ENCODE measurements around the gene SURF6.

Gene SURF6

DNA sequence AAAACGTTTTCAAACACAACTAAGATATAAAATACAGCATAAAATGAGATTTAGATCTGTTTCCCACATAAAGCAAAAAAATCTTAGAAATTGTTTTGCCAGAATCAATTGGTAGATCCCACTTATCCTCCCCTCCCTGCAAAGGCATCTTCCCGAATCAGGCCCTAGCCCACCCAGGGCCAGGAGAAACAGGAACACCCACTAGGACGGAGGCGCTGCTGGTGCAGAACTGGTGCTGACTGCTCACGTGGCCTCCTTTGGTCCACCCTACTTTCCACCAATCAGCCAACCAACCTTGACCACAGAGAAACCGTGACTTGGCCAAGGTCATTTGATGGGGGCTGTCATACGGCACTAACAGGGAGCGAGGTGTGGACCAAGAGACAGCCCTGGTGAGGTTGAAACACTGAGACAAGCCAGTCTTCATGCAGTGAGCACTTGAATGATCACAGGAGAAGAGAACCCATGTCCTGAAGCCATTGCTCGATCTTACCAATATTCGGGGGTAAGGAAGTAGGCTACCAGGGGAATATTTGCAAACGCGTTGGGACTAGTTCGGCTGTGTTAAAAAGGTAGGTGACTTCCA, 25.6 kb upstream of the SURF6 start:
- Histone ChIP-seq H4K91ac (ENCODE audit: low read depth, low read length, poor library complexity) (no peak overlapping the region), H3K79me1 (ENCODE audit: low read depth, low read length) (peaks cover 16% of the 10 kb centered on the region), H3K27me3 (ENCODE audit: control insufficient read depth in 3 of 3, insufficient read depth in 3 of 3, low read depth in 1 of 3, low read length in 3 of 3) (no peaks in the 10 kb centered on the region), H2AFZ (ENCODE audit: low read length) (no peak overlapping the region), H3K36me3 (replicated peaks in 1 of 2; ENCODE audit: control insufficient read depth in 2 of 2, insufficient read depth in 2 of 2, low read length in 2 of 2) (peaks cover 50 to 91% of the 10 kb centered on the region in 2 donors), H2BK12ac (ENCODE audit: low read length) (no peak overlapping the region), H3K14ac (ENCODE audit: low read length) (no peak overlapping the region), H3K4me1 (ENCODE audit: control insufficient read depth in 2 of 2, insufficient read depth in 1 of 2, low read depth in 1 of 2, low read length in 2 of 2) (peaks cover 4 to 6% of the 10 kb centered on the region in 2 donors), H3K4me3 (ENCODE audit: low read length in 2 of 2) (no peak overlapping the region), H2BK120ac (ENCODE audit: low read depth, low read length) (no peak overlapping the region), H2BK15ac (ENCODE audit: low read length) (no peak overlapping the region), H3K4ac (ENCODE audit: low read length) (no peak overlapping the region), H3K9ac (ENCODE audit: low read depth, low read length, poor library complexity) (no peak overlapping the region), H4K8ac (ENCODE audit: low read depth, low read length) (no peak overlapping the region), H3K27ac (replicated peaks; ENCODE audit: low read length) (no peak overlapping the region), H3K23ac (ENCODE audit: low read depth, low read length, poor library complexity) (no peak overlapping the region), H3K4me2 (ENCODE audit: insufficient read depth, low read length, poor library complexity, severe bottlenecking) (no peak overlapping the region), H3K18ac (ENCODE audit: low read length) (no peak overlapping the region), H3K9me3 (replicated peaks in 1 of 2; ENCODE audit: control insufficient read depth in 2 of 2, insufficient read depth in 1 of 2, low read depth in 1 of 2, low read length in 2 of 2) (no peaks in the 10 kb centered on the region), H2BK5ac (ENCODE audit: low read length) (no peak overlapping the region), H2AK5ac (ENCODE audit: low read depth, low read length) (no peak overlapping the region)
- no CpG with 5 or more reads among the region's 13 CpGs for WGBS, 2 donors (ENCODE audit: extremely low coverage in 2 of 2, insufficient read length in 2 of 2, insufficient replicate concordance in 1 of 2)
- no peak for DNase-seq (ENCODE audit: low spot score)

DNA sequence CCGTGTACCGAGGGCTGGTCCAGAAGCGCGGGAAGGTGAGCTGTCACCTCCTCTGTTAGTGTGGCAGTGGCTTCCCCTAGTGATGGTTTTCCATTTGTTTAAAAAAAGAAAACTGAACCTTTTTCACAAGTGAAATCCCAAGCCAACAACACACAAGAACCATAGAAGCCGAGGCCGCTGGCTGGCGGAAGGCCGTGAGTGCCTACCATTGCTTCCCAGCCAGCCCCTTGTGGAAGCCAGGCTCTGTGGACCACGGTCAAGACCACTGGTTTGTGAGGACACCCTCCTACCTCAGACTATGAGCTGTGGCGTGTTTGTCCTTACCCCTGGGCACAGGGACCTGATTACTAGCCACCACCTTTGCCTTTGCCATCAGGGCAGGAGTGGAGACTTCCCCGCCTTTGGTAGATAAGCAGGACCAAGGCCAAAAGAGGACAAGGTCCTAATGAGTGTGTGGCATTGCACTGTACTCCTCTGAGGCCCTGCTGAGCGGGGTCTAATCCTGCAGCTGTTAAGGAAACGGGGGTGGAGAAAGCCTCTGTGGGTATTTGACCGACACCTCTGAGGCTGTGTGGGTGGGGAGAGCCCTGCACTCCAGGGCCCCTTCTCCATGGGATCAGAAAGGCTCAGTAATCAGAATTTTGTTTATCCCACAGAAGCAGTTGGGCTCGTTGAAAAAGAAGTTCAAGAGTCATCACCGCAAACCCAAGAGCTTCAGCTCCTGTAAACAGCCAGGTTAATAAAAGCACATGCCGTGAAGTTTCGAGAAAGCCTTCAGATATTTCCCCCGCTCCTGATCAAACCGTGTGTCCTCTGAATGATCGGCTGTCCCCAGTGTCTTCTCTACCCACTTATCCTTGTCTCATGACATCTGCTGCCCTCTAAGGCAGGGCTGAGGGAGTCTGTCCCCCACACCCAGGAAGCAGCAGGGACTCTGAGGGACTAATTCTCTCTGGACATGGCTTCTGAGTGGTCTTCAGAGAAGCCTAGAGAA, 24.7 kb upstream of the SURF6 start:
- no peak for DNase-seq (ENCODE audit: low spot score)
- H2BK15ac ChIP-seq (ENCODE audit: low read length) = no peak overlapping the region
- H3K23ac ChIP-seq (ENCODE audit: low read depth, low read length, poor library complexity) = no peak overlapping the region
- no peak overlapping the region for H2AK5ac ChIP-seq (ENCODE audit: low read depth, low read length)
- peaks cover 43 to 82% of the 10 kb centered on the region in 2 donors for H3K36me3 ChIP-seq (replicated peaks in 1 of 2; ENCODE audit: control insufficient read depth in 2 of 2, insufficient read depth in 2 of 2, low read length in 2 of 2)
- no peak overlapping the region for H4K8ac ChIP-seq (ENCODE audit: low read depth, low read length)
- peaks cover 4 to 10% of the 10 kb centered on the region in 2 donors for H3K4me1 ChIP-seq (ENCODE audit: control insufficient read depth in 2 of 2, insufficient read depth in 1 of 2, low read depth in 1 of 2, low read length in 2 of 2)
- H3K4me3 ChIP-seq (ENCODE audit: low read length in 2 of 2) = no peak overlapping the region
- H4K91ac ChIP-seq (ENCODE audit: low read depth, low read length, poor library complexity) = no peak overlapping the region
- no peak overlapping the region for H2BK5ac ChIP-seq (ENCODE audit: low read length)
- H3K14ac ChIP-seq (ENCODE audit: low read length) = no peak overlapping the region
- H3K4me2 ChIP-seq (ENCODE audit: insufficient read depth, low read length, poor library complexity, severe bottlenecking) = no peak overlapping the region
- H3K27ac ChIP-seq (replicated peaks; ENCODE audit: low read length) = no peak overlapping the region
- no peak overlapping the region for H3K4ac ChIP-seq (ENCODE audit: low read length)
- no peak overlapping the region for H2BK120ac ChIP-seq (ENCODE audit: low read depth, low read length)
- no CpG with 5 or more reads among the region's 21 CpGs for WGBS, 2 donors (ENCODE audit: extremely low coverage in 2 of 2, insufficient read length in 2 of 2, insufficient replicate concordance in 1 of 2)
- no peak overlapping the region for H3K18ac ChIP-seq (ENCODE audit: low read length)
- H2AFZ ChIP-seq (ENCODE audit: low read length) = no peak overlapping the region
- H3K27me3 ChIP-seq (ENCODE audit: control insufficient read depth in 3 of 3, insufficient read depth in 3 of 3, low read depth in 1 of 3, low read length in 3 of 3) = no peaks in the 10 kb centered on the region
- no peak overlapping the region for H3K9ac ChIP-seq (ENCODE audit: low read depth, low read length, poor library complexity)
- H3K79me1 ChIP-seq (ENCODE audit: low read depth, low read length) = peaks cover 17% of the 10 kb centered on the region
- H3K9me3 ChIP-seq (replicated peaks in 1 of 2; ENCODE audit: control insufficient read depth in 2 of 2, insufficient read depth in 1 of 2, low read depth in 1 of 2, low read length in 2 of 2) = no peaks in the 10 kb centered on the region
- H2BK12ac ChIP-seq (ENCODE audit: low read length) = no peak overlapping the region

DNA sequence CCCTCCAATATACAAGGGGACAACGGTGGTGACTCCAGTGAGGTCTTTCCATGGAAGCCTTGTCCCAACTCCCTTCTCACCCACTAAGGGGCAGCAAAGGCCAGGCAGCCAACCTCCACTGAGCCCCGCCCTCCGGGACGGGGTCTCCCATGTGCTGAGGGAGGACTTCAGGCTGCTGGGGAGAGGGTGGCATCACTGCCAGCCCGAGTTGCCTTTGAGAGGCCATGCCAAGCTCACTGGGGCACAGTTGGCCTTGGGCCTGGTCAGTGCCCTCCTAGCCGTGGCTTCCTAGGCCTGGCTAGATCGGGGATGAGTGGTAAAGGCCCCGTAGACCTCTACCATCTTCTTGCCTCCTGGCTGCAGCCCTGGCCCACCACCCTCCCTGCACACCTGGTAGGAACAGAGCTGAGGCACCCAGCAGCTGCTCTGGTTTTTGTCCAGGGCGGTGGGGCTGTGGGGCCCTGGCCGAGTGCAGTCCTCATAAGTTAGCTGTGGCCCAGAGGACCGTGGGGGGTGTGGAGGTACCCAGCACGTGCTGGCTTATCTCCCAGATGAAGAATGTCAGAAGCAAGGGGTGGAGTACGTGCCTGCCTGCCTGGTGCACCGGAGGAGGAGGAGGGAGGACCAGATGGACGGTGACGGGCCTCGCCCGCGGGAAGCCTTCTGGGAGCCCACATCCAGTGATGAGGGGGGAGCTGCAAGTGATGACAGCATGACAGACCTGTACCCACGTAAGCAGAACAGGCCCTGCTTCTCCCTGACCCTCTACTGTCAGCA, 23.6 kb upstream of the SURF6 start:
- H2BK120ac ChIP-seq (ENCODE audit: low read depth, low read length) = no peak overlapping the region
- H4K91ac ChIP-seq (ENCODE audit: low read depth, low read length, poor library complexity) = no peak overlapping the region
- H3K79me1 ChIP-seq (ENCODE audit: low read depth, low read length) = peaks cover 16% of the 10 kb centered on the region
- H3K9ac ChIP-seq (ENCODE audit: low read depth, low read length, poor library complexity) = no peak overlapping the region
- DNase-seq (ENCODE audit: low spot score) = no peak
- peaks cover 35 to 70% of the 10 kb centered on the region in 2 donors for H3K36me3 ChIP-seq (replicated peaks in 1 of 2; ENCODE audit: control insufficient read depth in 2 of 2, insufficient read depth in 2 of 2, low read length in 2 of 2)
- no peak overlapping the region for H3K27ac ChIP-seq (replicated peaks; ENCODE audit: low read length)
- H2BK12ac ChIP-seq (ENCODE audit: low read length) = no peak overlapping the region
- no peak overlapping the region for H3K4me2 ChIP-seq (ENCODE audit: insufficient read depth, low read length, poor library complexity, severe bottlenecking)
- no peak overlapping the region for H4K8ac ChIP-seq (ENCODE audit: low read depth, low read length)
- no peak overlapping the region for H3K14ac ChIP-seq (ENCODE audit: low read length)
- no peak overlapping the region for H3K4me3 ChIP-seq (ENCODE audit: low read length in 2 of 2)
- H3K23ac ChIP-seq (ENCODE audit: low read depth, low read length, poor library complexity) = peak overlapping the region; percentile 20
- no peaks in the 10 kb centered on the region for H3K27me3 ChIP-seq (ENCODE audit: control insufficient read depth in 3 of 3, insufficient read depth in 3 of 3, low read depth in 1 of 3, low read length in 3 of 3)
- peak overlapping the region; percentile 20 for H2AK5ac ChIP-seq (ENCODE audit: low read depth, low read length)
- H3K18ac ChIP-seq (ENCODE audit: low read length) = no peak overlapping the region
- H3K4me1 ChIP-seq (ENCODE audit: control insufficient read depth in 2 of 2, insufficient read depth in 1 of 2, low read depth in 1 of 2, low read length in 2 of 2) = peaks cover 4 to 10% of the 10 kb centered on the region in 2 donors
- H2BK5ac ChIP-seq (ENCODE audit: low read length) = no peak overlapping the region
- no peak overlapping the region for H2AFZ ChIP-seq (ENCODE audit: low read length)
- no CpG with 5 or more reads among the region's 20 CpGs for WGBS, 2 donors (ENCODE audit: extremely low coverage in 2 of 2, insufficient read length in 2 of 2, insufficient replicate concordance in 1 of 2)
- no peak overlapping the region for H2BK15ac ChIP-seq (ENCODE audit: low read length)
- H3K9me3 ChIP-seq (replicated peaks in 1 of 2; ENCODE audit: control insufficient read depth in 2 of 2, insufficient read depth in 1 of 2, low read depth in 1 of 2, low read length in 2 of 2) = no peaks in the 10 kb centered on the region
- no peak overlapping the region for H3K4ac ChIP-seq (ENCODE audit: low read length)

Measured in neuronal stem cell (in vitro differentiated cells).